ENCODE results near the gene RBMS1. TPM values are rescaled to one million over a fixed set of nuclear protein-coding genes. Genes with fewer than 3 reads are reported as not detected.

Gene RBMS1
- total and polyA plus RNA-seq, 4 experiments from 2014 or later = 101 to 131 (median 112) TPM

DNA sequence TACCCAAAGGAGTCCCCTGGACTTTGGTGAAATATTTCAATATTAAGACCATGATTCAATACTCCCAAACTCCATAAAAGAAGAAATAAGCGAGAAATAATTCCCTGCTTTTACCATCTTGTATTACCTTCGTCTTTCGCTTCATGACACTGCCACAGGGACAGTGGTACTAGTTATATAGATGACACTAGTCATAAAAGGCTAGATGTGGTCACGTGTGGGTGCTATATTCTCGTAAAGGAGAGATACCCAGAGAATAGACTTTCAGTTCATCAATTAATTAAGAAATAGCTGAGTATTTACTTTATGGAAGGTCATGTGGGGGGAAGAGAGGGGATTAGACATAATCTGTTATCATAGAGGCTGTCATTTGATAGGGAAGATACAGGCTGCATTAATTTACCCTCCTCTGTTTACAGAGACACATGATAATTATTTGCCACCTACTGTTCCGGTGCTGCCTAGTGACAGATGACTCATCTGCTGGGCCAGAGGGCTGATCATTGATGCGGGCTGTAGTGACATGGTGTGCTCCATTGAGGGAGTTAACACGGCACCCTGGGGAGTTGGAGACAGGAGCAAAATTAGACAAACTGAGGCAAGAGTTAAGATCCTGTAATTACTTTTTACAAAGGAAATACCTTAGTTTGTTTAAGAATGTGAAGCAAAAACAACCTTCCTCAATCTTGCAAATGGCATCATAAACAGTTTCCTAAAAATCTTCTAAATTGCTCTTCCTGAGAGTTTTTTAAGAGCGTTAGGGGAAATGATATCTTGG lies 215.3 kb downstream of the RBMS1 start:
- peak overlapping the region in 6 of 7 donors; percentile 62 to 90 (median 70) for H3K27ac Mint-ChIP-seq
- H3K9me3 ChIP-seq (ENCODE audit: control insufficient read depth in 1 of 2, low read length in 2 of 2) = no peaks in the 10 kb centered on the region
- H3K4me1 ChIP-seq (ENCODE audit: insufficient read depth, low read length) = peaks cover 14% of the 10 kb centered on the region
- no peak overlapping the region for H3K27ac ChIP-seq (ENCODE audit: low read depth, low read length)
- CTCF ChIA-PET (ENCODE audit: partially characterized antibody) = interaction anchor here (1.5 kb wide), 2 partner anchors 8 to 692 kb away, joined by 4 to 5 read pairs; no protein-coding TSS in a partner anchor
- peaks cover 48 to 86% of the 10 kb centered on the region in 2 donors for H3K36me3 Mint-ChIP-seq
- intact Hi-C loops (cut with micrococcal nuclease) = no loop called here
- no peaks in the 10 kb centered on the region for H3K27me3 ChIP-seq (ENCODE audit: insufficient read depth, low read length)
- no peaks in the 10 kb centered on the region for H3K9me3 Mint-ChIP-seq
- H3K27me3 Mint-ChIP-seq = no peaks in the 10 kb centered on the region
- peaks cover 15 to 46% (median 26%) of the 10 kb centered on the region in 4 donors for H3K4me1 Mint-ChIP-seq
- no peak overlapping the region for H3K4me3 Mint-ChIP-seq
- H3K4me3 ChIP-seq (ENCODE audit: low read length in 2 of 2) = no peak overlapping the region
- no peak for DNase-seq
- POLR2A ChIA-PET (ENCODE audit: partially characterized antibody) = no interaction called here
- H3K36me3 ChIP-seq (ENCODE audit: insufficient read depth, low read length) = peaks cover 43% of the 10 kb centered on the region

DNA sequence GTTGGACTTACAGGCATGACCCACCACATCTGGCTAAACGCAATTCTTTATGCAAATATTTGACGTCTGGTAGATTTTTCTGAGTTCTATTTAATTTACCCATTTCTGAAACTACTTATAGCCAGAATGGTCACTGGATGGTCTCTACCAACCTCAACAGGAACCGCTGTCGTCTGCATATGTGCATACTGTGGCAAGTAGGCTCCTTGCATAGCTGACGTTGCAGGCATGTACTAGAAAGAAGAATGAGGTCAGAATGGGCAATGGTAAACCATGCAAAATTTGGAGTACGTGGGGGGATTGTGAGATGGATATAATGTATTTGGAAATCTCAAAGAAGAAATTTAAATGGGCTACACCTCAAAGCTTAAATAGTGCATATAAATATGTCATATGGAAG lies 216.5 kb downstream of the RBMS1 start:
- Mint-ChIP-seq H3K36me3 (peaks cover 43 to 86% of the 10 kb centered on the region in 2 donors), H3K27ac (peak overlapping the region in 4 of 7 donors; percentile 31 to 66 (median 57)), H3K4me3 (peak overlapping the region in 1 of 8 donors; percentile 5), H3K4me1 (peaks cover 15 to 36% (median 21%) of the 10 kb centered on the region in 4 donors), H3K9me3 (no peaks in the 10 kb centered on the region), H3K27me3 (no peaks in the 10 kb centered on the region)
- H3K27ac ChIP-seq (ENCODE audit: low read depth, low read length) = no peak overlapping the region
- ChIA-PET POLR2A (ENCODE audit: partially characterized antibody) (no interaction called here), CTCF (ENCODE audit: partially characterized antibody) (interaction anchor here (1.5 kb wide), 1 partner anchor 693 kb away, joined by 4 read pairs; no protein-coding TSS in a partner anchor)
- intact Hi-C loops (cut with micrococcal nuclease) = no loop called here
- H3K4me1 ChIP-seq (ENCODE audit: insufficient read depth, low read length) = peaks cover 14% of the 10 kb centered on the region
- H3K36me3 ChIP-seq (ENCODE audit: insufficient read depth, low read length) = peaks cover 35% of the 10 kb centered on the region
- H3K9me3 ChIP-seq (ENCODE audit: control insufficient read depth in 1 of 2, low read length in 2 of 2) = no peaks in the 10 kb centered on the region
- no peak for DNase-seq
- no peak overlapping the region for H3K4me3 ChIP-seq (ENCODE audit: low read length in 2 of 2)
- H3K27me3 ChIP-seq (ENCODE audit: insufficient read depth, low read length) = no peaks in the 10 kb centered on the region

DNA sequence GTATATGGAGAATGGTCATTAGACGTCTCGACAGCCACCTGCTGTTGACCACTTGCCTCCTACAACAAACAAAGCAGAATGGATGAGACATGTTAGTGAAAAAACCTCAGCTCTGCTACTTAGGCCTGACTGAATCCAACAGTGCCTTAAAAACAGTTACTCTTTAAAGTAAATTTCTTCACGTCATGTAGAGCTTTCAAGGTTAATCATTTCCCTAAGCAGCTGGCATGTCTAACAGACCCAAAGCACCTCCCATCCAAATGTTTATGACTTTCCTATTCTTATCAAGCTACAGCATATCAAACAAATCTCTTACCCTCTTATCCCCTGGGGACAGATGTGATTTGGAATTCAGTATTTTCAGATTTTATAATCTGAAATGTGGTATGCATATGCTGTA lies 218.0 kb downstream of the RBMS1 start:
- Histone ChIP-seq H3K27ac (ENCODE audit: low read depth, low read length) (no peak overlapping the region), H3K9me3 (ENCODE audit: control insufficient read depth in 1 of 2, low read length in 2 of 2) (no peaks in the 10 kb centered on the region), H3K27me3 (ENCODE audit: insufficient read depth, low read length) (no peaks in the 10 kb centered on the region), H3K4me1 (ENCODE audit: insufficient read depth, low read length) (peaks cover 14% of the 10 kb centered on the region), H3K36me3 (ENCODE audit: insufficient read depth, low read length) (peaks cover 35% of the 10 kb centered on the region), H3K4me3 (ENCODE audit: low read length in 2 of 2) (no peak overlapping the region)
- Mint-ChIP-seq H3K27me3 (no peaks in the 10 kb centered on the region), H3K9me3 (peaks cover 0 to 1% (median 0%) of the 10 kb centered on the region in 8 donors), H3K4me3 (no peak overlapping the region), H3K27ac (peak overlapping the region in 4 of 7 donors; percentile 10 to 49 (median 26)), H3K36me3 (peaks cover 43 to 82% of the 10 kb centered on the region in 2 donors), H3K4me1 (peaks cover 12 to 25% (median 16%) of the 10 kb centered on the region in 4 donors)
- ChIA-PET CTCF (ENCODE audit: partially characterized antibody) (no interaction called here), POLR2A (ENCODE audit: partially characterized antibody) (no interaction called here)
- DNase-seq = no peak
- intact Hi-C loops (cut with micrococcal nuclease) = no loop called here

DNA sequence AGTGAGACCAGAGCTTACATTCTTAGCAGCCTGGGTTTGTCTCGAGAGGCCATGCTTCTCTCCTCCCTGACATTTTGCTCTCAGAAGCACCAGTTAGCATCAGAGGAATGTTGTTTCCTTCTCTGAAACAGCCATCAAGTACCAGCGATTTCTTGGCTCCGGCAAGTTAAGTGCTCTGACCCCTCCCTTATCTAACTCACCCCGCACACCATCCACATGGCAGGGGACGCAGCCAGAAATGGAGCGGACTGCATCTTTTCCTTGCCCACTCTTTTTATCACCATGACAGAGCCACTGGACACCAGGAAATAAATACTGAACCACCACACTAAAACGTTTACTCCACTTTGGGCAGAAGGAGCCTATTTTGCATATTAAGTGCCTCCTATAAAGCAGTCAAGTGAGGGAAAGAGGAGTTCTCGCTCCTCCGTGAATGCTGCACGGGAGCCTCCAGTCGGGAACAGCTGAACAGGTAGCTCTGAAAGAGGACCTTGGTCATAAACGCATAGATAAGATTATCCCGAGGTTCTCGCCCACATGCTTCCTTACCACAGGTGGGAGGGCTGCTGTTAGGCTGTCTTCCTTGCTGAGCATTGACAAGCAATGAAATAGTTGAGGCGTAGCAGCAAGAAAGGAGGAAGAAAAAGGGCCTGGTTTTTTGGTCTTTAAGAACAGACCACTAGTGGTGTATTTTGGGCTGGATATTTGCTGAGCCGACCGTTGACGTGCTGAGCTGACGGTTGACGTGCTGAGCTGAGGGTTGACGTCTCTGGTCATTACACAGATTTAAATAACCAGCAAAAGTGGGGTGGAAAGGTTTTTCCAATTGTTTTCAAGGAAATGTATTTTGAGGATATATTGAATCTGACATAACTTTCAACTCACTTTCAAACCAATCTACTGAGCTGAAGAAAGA lies 222.2 kb downstream of the RBMS1 start:
- no peak overlapping the region for H3K4me3 ChIP-seq (ENCODE audit: low read length in 2 of 2)
- H3K27me3 Mint-ChIP-seq = no peaks in the 10 kb centered on the region
- DNase-seq = peak in 1 of 5 donors; percentile 28
- peak overlapping the region in 2 of 8 donors; percentile 9 to 77 for H3K4me3 Mint-ChIP-seq
- CTCF ChIA-PET (ENCODE audit: partially characterized antibody) = interaction anchor here (0.8 to 3.3 kb wide), 14 partner anchors 10 to 724 kb away, joined by 3 to 25 read pairs (median 5); no protein-coding TSS in a partner anchor
- POLR2A ChIA-PET (ENCODE audit: partially characterized antibody) = interaction anchor here (0.9 to 1.2 kb wide), 2 partner anchors 61 to 140 kb away, joined by 3 to 5 read pairs; no protein-coding TSS in a partner anchor
- H3K36me3 Mint-ChIP-seq = peaks cover 21 to 49% of the 10 kb centered on the region in 2 donors
- H3K4me1 Mint-ChIP-seq = peaks cover 10 to 33% (median 19%) of the 10 kb centered on the region in 4 donors
- H3K27ac ChIP-seq (ENCODE audit: low read depth, low read length) = no peak overlapping the region
- peaks cover 18% of the 10 kb centered on the region for H3K4me1 ChIP-seq (ENCODE audit: insufficient read depth, low read length)
- H3K9me3 ChIP-seq (ENCODE audit: control insufficient read depth in 1 of 2, low read length in 2 of 2) = no peaks in the 10 kb centered on the region
- H3K27me3 ChIP-seq (ENCODE audit: insufficient read depth, low read length) = no peaks in the 10 kb centered on the region
- H3K9me3 Mint-ChIP-seq = peaks cover 0 to 4% (median 0%) of the 10 kb centered on the region in 8 donors
- intact Hi-C loops (cut with micrococcal nuclease) = loop anchor here (5.0 kb wide), 1 partner anchor 721 kb away; no protein-coding TSS in a partner anchor
- H3K27ac Mint-ChIP-seq = peak overlapping the region in 5 of 7 donors; percentile 42 to 94 (median 77)
- H3K36me3 ChIP-seq (ENCODE audit: insufficient read depth, low read length) = peaks cover 11% of the 10 kb centered on the region

GRCh38 chr2:160270571-160271113 lies 223.0 kb downstream of the RBMS1 start:
- peak overlapping the region; percentile 64 for H3K27ac ChIP-seq (ENCODE audit: low read depth, low read length)
- H3K4me1 ChIP-seq (ENCODE audit: insufficient read depth, low read length) = peaks cover 25% of the 10 kb centered on the region
- peaks cover 5% of the 10 kb centered on the region for H3K36me3 ChIP-seq (ENCODE audit: insufficient read depth, low read length)
- peak overlapping the region; percentile 77 to 94 (median 89) for H3K27ac Mint-ChIP-seq
- peaks cover 18 to 41% (median 26%) of the 10 kb centered on the region in 4 donors for H3K4me1 Mint-ChIP-seq
- H3K4me3 ChIP-seq (ENCODE audit: low read length in 2 of 2) = peak overlapping the region in 1 of 2 donors; percentile 30
- peak overlapping the region; percentile 72 to 82 (median 77) for H3K4me3 Mint-ChIP-seq
- ChIA-PET CTCF (ENCODE audit: partially characterized antibody) (interaction anchor here (0.8 to 3.3 kb wide), 25 partner anchors 8 to 724 kb away, joined by 3 to 25 read pairs (median 4); no protein-coding TSS in a partner anchor), POLR2A (ENCODE audit: partially characterized antibody) (interaction anchor here (0.7 to 1.5 kb wide), 8 partner anchors 9 to 159 kb away, joined by 3 to 7 read pairs (median 4); no protein-coding TSS in a partner anchor)
- H3K9me3 ChIP-seq (ENCODE audit: control insufficient read depth in 1 of 2, low read length in 2 of 2) = no peaks in the 10 kb centered on the region
- H3K36me3 Mint-ChIP-seq = peaks cover 15 to 41% of the 10 kb centered on the region in 2 donors
- peak in 1 of 5 donors; percentile 33 for DNase-seq
- H3K9me3 Mint-ChIP-seq = peaks cover 0 to 4% (median 0%) of the 10 kb centered on the region in 8 donors
- no peaks in the 10 kb centered on the region for H3K27me3 ChIP-seq (ENCODE audit: insufficient read depth, low read length)
- H3K27me3 Mint-ChIP-seq = no peaks in the 10 kb centered on the region
- intact Hi-C loops (cut with micrococcal nuclease) = loop anchor here (5.0 kb wide), 1 partner anchor 722 kb away; no protein-coding TSS in a partner anchor

DNA sequence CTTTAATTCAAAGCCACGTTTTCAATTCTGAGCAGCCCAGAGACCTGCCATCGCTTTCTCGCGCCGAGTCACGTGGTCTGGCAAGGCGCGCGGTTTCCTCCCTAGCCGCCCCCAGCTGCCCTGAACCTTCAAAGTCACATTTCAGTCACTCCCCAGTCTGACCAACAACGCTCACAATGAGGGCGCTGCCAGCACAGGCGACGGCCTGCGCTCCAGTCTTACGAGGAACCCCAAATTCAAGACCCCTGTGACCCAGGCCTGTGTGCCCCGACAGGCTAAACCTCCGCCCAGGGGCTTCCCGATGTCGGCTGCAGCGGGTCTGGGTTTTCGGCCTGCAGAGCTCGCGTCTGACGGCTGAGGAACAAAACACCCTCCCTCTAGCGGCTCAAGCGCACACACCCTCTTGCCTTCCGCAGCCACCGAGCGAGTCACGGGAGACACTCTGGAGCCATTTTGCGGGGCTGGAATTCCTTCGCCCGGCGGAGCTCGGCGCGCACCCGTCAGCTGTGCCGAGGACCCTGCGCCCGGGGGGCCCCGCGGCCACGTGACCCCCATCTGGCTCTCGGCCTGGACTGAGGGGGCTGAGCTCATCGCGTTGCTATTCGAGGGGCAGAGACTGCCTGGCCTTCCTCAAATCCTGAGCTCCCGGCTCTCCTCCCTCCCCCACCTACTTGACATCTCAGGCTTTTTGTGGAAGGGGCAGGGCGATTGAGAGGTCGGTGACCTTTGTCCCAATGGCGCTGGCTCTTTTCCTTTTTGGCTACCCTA lies 223.6 kb downstream of the RBMS1 start:
- H3K4me3 Mint-ChIP-seq = peak overlapping the region; percentile 81 to 90 (median 87)
- H3K27ac Mint-ChIP-seq = peak overlapping the region; percentile 91 to 97 (median 94)

More for the DNA sequence above, 223.6 kb downstream of the RBMS1 start:
- intact Hi-C loops (cut with micrococcal nuclease) = loop anchor here (5.0 kb wide), 2 partner anchors 137 to 722 kb away; no protein-coding TSS in a partner anchor
- Histone ChIP-seq H3K4me3 (ENCODE audit: low read length in 2 of 2) (peak overlapping the region; percentile 30 to 59), H3K27ac (ENCODE audit: low read depth, low read length) (peak overlapping the region; percentile 64), H3K9me3 (ENCODE audit: control insufficient read depth in 1 of 2, low read length in 2 of 2) (no peaks in the 10 kb centered on the region), H3K36me3 (ENCODE audit: insufficient read depth, low read length) (no peaks in the 10 kb centered on the region), H3K4me1 (ENCODE audit: insufficient read depth, low read length) (peaks cover 29% of the 10 kb centered on the region), H3K27me3 (ENCODE audit: insufficient read depth, low read length) (no peaks in the 10 kb centered on the region)
- DNase-seq = peak; percentile 64 to 75 (median 69)
- peaks cover 20 to 48% (median 32%) of the 10 kb centered on the region in 4 donors for H3K4me1 Mint-ChIP-seq
- peaks cover 8 to 35% of the 10 kb centered on the region in 2 donors for H3K36me3 Mint-ChIP-seq
- POLR2A ChIA-PET (ENCODE audit: partially characterized antibody) = interaction anchor here (0.7 to 1.5 kb wide), 9 partner anchors 9 to 159 kb away, joined by 3 to 7 read pairs (median 3); no protein-coding TSS in a partner anchor
- H3K27me3 Mint-ChIP-seq = no peaks in the 10 kb centered on the region
- peaks cover 0 to 4% (median 0%) of the 10 kb centered on the region in 8 donors for H3K9me3 Mint-ChIP-seq
- CTCF ChIA-PET (ENCODE audit: partially characterized antibody) = interaction anchor here (0.8 to 3.3 kb wide), 30 partner anchors 9 to 724 kb away, joined by 3 to 25 read pairs (median 4); no protein-coding TSS in a partner anchor
